Adrenal gland (tissue), 12 donors: ENCODE results near the gene LRFN2. TPM values are rescaled to one million over a fixed set of nuclear protein-coding genes. Genes with fewer than 3 reads are reported as not detected.

ENCODE experiments used
- DNase-seq, 7 donors: peaks; one replicate each; pipeline ENCODE4 v3.0.0-alpha.2; 2019 to 2020
- H3K27ac ChIP-seq, 5 donors: fragments of 200-600 bp; sonication (generic) in 4 of 5; 1 replicate in 3 of 5; 2 replicates in 2 of 5; pipeline versions ENCODE4 v1.5.1 to v1.8.0; 2016 to 2020; ENCODE audit warnings: mild to moderate bottlenecking in 1 of 5
- H3K27me3 ChIP-seq: fragments of 200-600 bp; 2 replicates; pipeline ENCODE4 v1.8.0; 2021
- H3K36me3 ChIP-seq, 2 donors: fragments of 200-600 bp; replicated peaks in 1 of 2; 1 replicate in 1 of 2; 2 replicates in 1 of 2; pipeline versions ENCODE4 v1.5.1 to v1.8.0; 2018 to 2022
- H3K4me1 ChIP-seq, 2 donors: fragments of 200-600 bp; replicated peaks in 1 of 2; 1 replicate in 1 of 2; 2 replicates in 1 of 2; pipeline versions ENCODE4 v1.5.1 to v1.8.0; 2018 to 2021
- H3K4me3 ChIP-seq, 4 donors: fragments of 200-600 bp; sonication (generic) in 3 of 4; one replicate each; pipeline ENCODE4 v1.5.1; 2016 to 2018
- H3K9me3 ChIP-seq, 3 donors: fragments of 200-600 bp; sonication (generic) in 1 of 3; replicated peaks in 1 of 3; 1 replicate in 2 of 3; 2 replicates in 1 of 3; pipeline versions ENCODE4 v1.5.1 to v1.8.0; 2016 to 2021
- CTCF ChIP-seq, 6 experiments: fragments of 450-650 bp in 4 of 6; fragments of 200-600 bp in 2 of 6; sonication (generic) in 1 of 6; IDR thresholded peaks; 1 replicate in 5 of 6; 2 replicates in 1 of 6; pipeline versions ENCODE4 v1.5.1 to v1.8.0; 2016 to 2021; ENCODE audit warnings: antibody characterized with exemption in 6 of 6, mild to moderate bottlenecking in 2 of 6, moderate library complexity in 1 of 6
- POLR2A ChIP-seq, 2 donors: fragments of 450-650 bp; IDR thresholded peaks; one replicate each; pipeline ENCODE4 v1.6.1; 2017; ENCODE audit warnings: antibody characterized with exemption in 2 of 2, mild to moderate bottlenecking in 2 of 2, moderate library complexity in 1 of 2
- WGBS, 4 donors: extraction: QIAGEN DNeasy Blood & Tissue Kit in 2 of 4; methylation state at CpG; one replicate each; pipeline versions ENCODE4 v1.1.5 to v1.1.7; 2013 to 2017; 5-methylcytosine and 5-hydroxymethylcytosine counted together
- intact Hi-C, 2 donors: fragments of 100-400 bp; cut with DNase I; formaldehyde crosslinking; loops; one replicate each; pipeline versions ENCODE4 v1.14.1 to v1.15.0; 2022 to 2023
- polyA plus RNA-seq, 3 donors: library from polyadenylated mRNA; stranded (reverse); fragments of 200-250 nt in 2 of 3; fragments of 350-450 nt in 1 of 3; fragmentation: Illumina TruSeq in 1 of 3; extraction: RNeasy Lipid Tissue Mini Kit (QIAGEN cat#74804) in 1 of 3; gene quantifications; one replicate each; pipeline ENCODE4 v1.2.3, GENCODE V29; 2013 to 2014
- total RNA-seq, 9 donors: library from RNA; depleted of rRNA in 4 of 9; stranded (reverse); fragments of >200 nt in 4 of 9; fragments of 120-200 nt in 1 of 9; fragmentation: NEBNext Ultra II Directional in 1 of 9; extraction: Animal tissue kit (Norgen Biotek cat#: 25700) in 1 of 9; gene quantifications; one replicate each; pipeline versions ENCODE4 v1.1.0 to v1.2.4, GENCODE V29; 2013 to 2023
- donor health status: healthy with polysubstance abuse.
- donor health status: Bipolar disorder and iron deficiency.
- donor health status: DM: yes; HTN: yes; CAD: no.
- donor health status: DM: no; HTN: no; CAD: no.
- donor health status: DM: no; HTN: no; CAD: no.
- donor health status: DM: yes; HTN: yes; CAD: no.

The LRFN2 gene
- total and polyA plus RNA-seq, 12 donors: 0.03 to 0.74 (median 0.16) TPM; not detected in 3

GRCh38 chr6:40536442-40536841 is 50.7 kb downstream of the LRFN2 start:
- peak in 4 of 7 donors; percentile 24 to 43 (median 29) for DNase-seq
- no peak for TF ChIP-seq POLR2A (IDR thresholded peaks at IDR 0.05)
- TF ChIP-seq CTCF (IDR thresholded peaks at IDR 0.05): peak in 4 of 6 experiments; percentile 5 to 27 (median 22)
- 33 to 43% (median 34%) methylated on average over 3 of the region's 3 CpGs for WGBS, 4 donors

DNA sequence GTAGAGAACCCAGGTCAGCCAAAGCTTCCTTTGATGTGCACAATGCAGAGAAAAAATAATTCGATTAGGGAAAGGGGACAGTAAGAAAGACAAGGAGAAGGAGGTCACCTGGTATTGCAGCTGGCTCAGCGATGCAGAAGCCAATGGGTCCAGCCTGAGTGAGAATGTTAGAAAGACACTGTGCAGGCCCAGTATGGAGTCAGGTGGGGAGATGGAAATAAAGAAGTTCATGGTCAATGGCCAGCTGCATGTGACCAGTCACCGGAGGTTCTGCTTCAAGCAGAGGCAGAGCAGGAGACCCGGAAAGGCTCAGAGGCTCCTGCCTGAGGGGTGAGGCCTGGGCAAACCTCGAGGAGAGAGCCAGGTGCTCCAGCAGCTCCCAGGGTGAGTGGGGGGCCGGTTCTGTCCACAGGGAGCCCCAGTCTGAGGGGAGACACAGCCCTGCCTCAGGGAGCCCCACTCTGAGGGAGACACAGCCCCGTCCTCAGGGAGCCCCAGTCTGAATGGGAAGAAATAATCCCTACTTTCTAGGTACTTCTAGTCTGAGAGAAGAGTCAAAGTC is 51.3 kb downstream of the LRFN2 start:
- Histone ChIP-seq H3K4me1 (peaks cover 0 to 9% of the 10 kb centered on the region in 2 donors), H3K36me3 (no peaks in the 10 kb centered on the region), H3K9me3 (no peaks in the 10 kb centered on the region), H3K4me3 (no peak overlapping the region), H3K27ac (no peak overlapping the region), H3K27me3 (no peaks in the 10 kb centered on the region)
- intact Hi-C loops: no loop called here
- 73 to 81% (median 78%) methylated on average over 7 of the region's 7 CpGs for WGBS, 4 donors
- no peak for TF ChIP-seq CTCF (IDR thresholded peaks at IDR 0.05)
- no peak for TF ChIP-seq POLR2A (IDR thresholded peaks at IDR 0.05)
- peak in 2 of 7 donors; percentile 11 to 55 for DNase-seq

More at GRCh38 chr6:40536442-40536841, 50.7 kb downstream of the LRFN2 start:
- no peak overlapping the region for H3K4me3 ChIP-seq
- no peaks in the 10 kb centered on the region for H3K9me3 ChIP-seq
- H3K27me3 ChIP-seq: no peaks in the 10 kb centered on the region
- H3K27ac ChIP-seq: no peak overlapping the region
- H3K36me3 ChIP-seq: no peaks in the 10 kb centered on the region
- intact Hi-C loops: no loop called here
- H3K4me1 ChIP-seq: peaks cover 0 to 9% of the 10 kb centered on the region in 2 donors

DNA sequence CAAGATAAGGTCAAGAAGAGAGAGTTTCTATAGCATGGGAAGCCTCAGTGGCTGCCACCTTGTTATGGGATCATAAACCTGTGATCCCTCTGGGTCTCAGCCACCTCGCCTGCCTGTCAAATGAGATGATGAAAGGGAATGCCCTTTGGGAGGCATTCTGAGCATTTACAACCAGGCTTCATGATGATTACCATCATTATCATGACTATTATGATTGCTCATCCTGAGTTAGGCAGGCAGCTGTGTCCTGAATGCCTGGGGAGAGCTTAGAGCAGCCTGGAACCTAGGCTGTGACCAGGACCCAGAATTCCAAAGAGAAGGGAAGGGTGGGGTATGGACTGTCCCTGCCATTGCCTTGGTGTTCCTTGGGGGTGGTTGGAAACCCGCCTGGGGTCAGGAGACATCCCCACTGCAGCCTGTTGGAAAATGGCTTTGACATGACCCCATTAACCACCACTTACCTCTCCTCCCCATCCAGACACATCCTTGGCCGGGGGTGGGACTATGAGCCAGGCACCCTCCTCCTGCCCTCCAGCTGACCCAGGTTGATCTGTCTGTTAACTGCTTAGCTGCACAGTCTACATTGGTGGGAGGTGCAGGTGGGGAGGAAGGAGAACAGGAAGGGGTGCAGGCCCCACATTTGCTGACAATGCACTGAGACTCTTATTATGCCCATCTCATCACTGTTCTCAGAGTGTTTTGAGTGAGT is 51.9 kb downstream of the LRFN2 start:
- Histone ChIP-seq H3K27ac (no peak overlapping the region), H3K9me3 (no peaks in the 10 kb centered on the region), H3K4me3 (no peak overlapping the region), H3K36me3 (no peaks in the 10 kb centered on the region), H3K27me3 (no peaks in the 10 kb centered on the region), H3K4me1 (peaks cover 0 to 9% of the 10 kb centered on the region in 2 donors)
- WGBS, 4 donors: 89 to 100% (median 96%) methylated on average over 1 to 3 of the region's 3 CpGs
- DNase-seq: no peak
- no peak for TF ChIP-seq POLR2A (IDR thresholded peaks at IDR 0.05)
- TF ChIP-seq CTCF (IDR thresholded peaks at IDR 0.05): no peak
- intact Hi-C loops: no loop called here

DNA sequence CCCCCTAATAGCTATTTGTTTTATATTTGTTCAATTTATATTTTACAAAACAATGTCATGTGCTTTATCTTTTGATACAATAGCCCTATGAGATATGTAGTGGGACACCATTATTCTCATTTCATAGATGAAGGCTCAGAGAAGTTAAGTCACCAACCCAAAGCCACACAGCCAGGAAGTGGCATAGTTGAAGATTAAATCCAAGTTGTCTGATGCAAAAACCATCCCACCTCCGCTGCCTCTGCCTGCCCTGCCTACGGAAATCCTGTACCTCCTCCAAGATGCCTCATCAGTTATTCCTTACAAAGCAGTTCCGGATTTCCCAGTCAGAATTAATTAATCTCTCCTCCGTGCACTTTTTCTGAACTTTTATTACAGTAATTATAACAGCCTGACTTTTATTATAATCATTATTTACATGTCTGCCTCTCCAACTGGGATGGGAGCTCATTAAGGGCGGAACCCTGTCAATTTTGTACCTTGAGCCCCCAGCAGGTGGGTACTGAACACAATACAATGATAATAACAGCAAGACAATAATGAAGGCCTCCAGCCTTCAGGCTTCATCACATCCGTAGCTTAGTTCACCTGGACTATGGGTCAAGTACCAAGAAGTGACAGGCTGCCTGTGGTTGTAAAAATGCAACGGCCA is 54.7 kb downstream of the LRFN2 start:
- no peak for TF ChIP-seq CTCF (IDR thresholded peaks at IDR 0.05)
- no peak for TF ChIP-seq POLR2A (IDR thresholded peaks at IDR 0.05)

More for the DNA sequence above, 54.7 kb downstream of the LRFN2 start:
- intact Hi-C loops: no loop called here
- Histone ChIP-seq H3K4me1 (peaks cover 0 to 9% of the 10 kb centered on the region in 2 donors), H3K27me3 (no peaks in the 10 kb centered on the region), H3K9me3 (no peaks in the 10 kb centered on the region), H3K4me3 (no peak overlapping the region), H3K27ac (no peak overlapping the region), H3K36me3 (no peaks in the 10 kb centered on the region)
- DNase-seq: no peak
- WGBS, 4 donors: 90 to 92% (median 91%) methylated on average over 7 of the region's 7 CpGs
